ENCODE measurements around the gene SLC22A3. TPM values are rescaled to one million over a fixed set of nuclear protein-coding genes. Genes with fewer than 3 reads are reported as not detected.

The SLC22A3 gene
- total and polyA plus RNA-seq, 2 of the 13 experiments (the other 11 are each of a cell fraction or from before 2014, with no cell fraction given): 12.0 to 31.5 TPM

DNA sequence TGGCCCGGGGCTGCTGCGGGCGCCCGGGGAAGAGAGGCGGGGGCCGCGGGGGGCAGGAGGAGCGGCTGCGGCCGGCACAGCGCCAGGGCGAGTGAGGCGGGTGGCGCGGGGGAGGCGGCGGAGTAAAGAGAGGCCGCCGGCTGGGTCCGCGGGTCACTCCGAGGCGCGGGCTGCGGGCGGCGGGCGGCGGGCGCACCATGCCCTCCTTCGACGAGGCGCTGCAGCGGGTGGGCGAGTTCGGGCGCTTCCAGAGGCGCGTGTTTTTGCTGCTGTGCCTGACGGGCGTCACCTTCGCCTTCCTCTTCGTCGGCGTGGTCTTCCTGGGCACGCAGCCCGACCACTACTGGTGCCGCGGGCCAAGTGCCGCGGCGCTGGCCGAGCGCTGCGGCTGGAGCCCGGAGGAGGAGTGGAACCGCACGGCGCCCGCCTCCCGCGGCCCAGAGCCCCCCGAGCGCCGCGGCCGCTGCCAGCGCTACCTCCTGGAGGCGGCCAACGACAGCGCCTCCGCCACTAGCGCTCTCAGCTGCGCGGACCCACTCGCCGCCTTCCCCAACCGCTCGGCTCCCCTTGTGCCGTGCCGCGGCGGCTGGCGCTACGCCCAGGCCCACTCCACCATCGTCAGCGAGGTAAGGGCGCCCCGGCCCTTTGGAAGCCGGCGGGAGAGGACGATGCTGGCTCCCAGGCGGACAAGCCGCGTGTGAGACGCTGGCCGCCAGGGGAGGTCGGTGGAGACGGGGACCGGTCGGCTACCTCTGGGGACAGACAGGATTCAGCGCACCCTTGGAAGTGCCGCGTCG lies at the start of gene SLC22A3 (continued):
- no peak for TF ChIP-seq PHB2 (IDR thresholded peaks at IDR 0.05; ENCODE audit: partially characterized antibody)
- peak; percentile 4 for TF ChIP-seq RAD21 (CRISPR knock-in tag; IDR thresholded peaks at IDR 0.05)
- TF ChIP-seq NFIB (CRISPR knock-in tag; IDR thresholded peaks at IDR 0.05; ENCODE audit: borderline replicate concordance): no peak
- no peak; the same call in 1 of the 2 replicates for TF ChIP-seq NCOA2 (CRISPR knock-in tag; IDR thresholded peaks at IDR 0.05)
- TF ChIP-seq RBM39 (IDR thresholded peaks at IDR 0.05; ENCODE audit: low read depth, low read length, poor library complexity, severe bottlenecking): peak; percentile 56
- TF ChIP-seq, protein P1, sequence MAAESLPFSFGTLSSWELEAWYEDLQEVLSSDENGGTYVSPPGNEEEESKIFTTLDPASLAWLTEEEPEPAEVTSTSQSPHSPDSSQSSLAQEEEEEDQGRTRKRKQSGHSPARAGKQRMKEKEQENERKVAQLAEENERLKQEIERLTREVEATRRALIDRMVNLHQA (CRISPR knock-in tag; IDR thresholded peaks at IDR 0.05): no peak
- TF ChIP-seq, protein P2, sequence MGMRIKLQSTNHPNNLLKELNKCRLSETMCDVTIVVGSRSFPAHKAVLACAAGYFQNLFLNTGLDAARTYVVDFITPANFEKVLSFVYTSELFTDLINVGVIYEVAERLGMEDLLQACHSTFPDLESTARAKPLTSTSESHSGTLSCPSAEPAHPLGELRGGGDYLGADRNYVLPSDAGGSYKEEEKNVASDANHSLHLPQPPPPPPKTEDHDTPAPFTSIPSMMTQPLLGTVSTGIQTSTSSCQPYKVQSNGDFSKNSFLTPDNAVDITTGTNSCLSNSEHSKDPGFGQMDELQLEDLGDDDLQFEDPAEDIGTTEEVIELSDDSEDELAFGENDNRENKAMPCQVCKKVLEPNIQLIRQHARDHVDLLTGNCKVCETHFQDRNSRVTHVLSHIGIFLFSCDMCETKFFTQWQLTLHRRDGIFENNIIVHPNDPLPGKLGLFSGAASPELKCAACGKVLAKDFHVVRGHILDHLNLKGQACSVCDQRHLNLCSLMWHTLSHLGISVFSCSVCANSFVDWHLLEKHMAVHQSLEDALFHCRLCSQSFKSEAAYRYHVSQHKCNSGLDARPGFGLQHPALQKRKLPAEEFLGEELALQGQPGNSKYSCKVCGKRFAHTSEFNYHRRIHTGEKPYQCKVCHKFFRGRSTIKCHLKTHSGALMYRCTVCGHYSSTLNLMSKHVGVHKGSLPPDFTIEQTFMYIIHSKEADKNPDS (CRISPR knock-in tag; IDR thresholded peaks at IDR 0.05): no peak
- TF ChIP-seq MAFF (IDR thresholded peaks at IDR 0.05; ENCODE audit: low read depth, low read length): no peak
- peak; percentile 44 for TF ChIP-seq ZNF607 (CRISPR knock-in tag; IDR thresholded peaks at IDR 0.05; ENCODE audit: borderline replicate concordance)
- no peak for TF ChIP-seq U2AF2 (IDR thresholded peaks at IDR 0.05; ENCODE audit: low read depth, low read length)
- TF ChIP-seq, protein P3, sequence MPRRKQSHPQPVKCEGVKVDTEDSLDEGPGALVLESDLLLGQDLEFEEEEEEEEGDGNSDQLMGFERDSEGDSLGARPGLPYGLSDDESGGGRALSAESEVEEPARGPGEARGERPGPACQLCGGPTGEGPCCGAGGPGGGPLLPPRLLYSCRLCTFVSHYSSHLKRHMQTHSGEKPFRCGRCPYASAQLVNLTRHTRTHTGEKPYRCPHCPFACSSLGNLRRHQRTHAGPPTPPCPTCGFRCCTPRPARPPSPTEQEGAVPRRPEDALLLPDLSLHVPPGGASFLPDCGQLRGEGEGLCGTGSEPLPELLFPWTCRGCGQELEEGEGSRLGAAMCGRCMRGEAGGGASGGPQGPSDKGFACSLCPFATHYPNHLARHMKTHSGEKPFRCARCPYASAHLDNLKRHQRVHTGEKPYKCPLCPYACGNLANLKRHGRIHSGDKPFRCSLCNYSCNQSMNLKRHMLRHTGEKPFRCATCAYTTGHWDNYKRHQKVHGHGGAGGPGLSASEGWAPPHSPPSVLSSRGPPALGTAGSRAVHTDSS (CRISPR knock-in tag; conservative IDR thresholded peaks at IDR 0.05): no peak
- no peak for TF ChIP-seq MED8 (CRISPR knock-in tag; IDR thresholded peaks at IDR 0.05; ENCODE audit: insufficient replicate concordance)
- TF ChIP-seq THYN1 (CRISPR knock-in tag; IDR thresholded peaks at IDR 0.05; ENCODE audit: borderline replicate concordance, low read depth): no peak
- TF ChIP-seq SAFB2 (CRISPR knock-in tag; IDR thresholded peaks at IDR 0.05; ENCODE audit: borderline replicate concordance, low read depth): no peak
- TF ChIP-seq ZNF746 (CRISPR knock-in tag; IDR thresholded peaks at IDR 0.05): no peak
- peak; percentile 21; the same call in 1 of the 2 replicates for TF ChIP-seq ZNF225 (CRISPR knock-in tag; IDR thresholded peaks at IDR 0.05)
- no peak for TF ChIP-seq ZNF484 (CRISPR knock-in tag; IDR thresholded peaks at IDR 0.05; ENCODE audit: borderline replicate concordance, low read depth)
- no peak for TF ChIP-seq ZNF598 (CRISPR knock-in tag; IDR thresholded peaks at IDR 0.05; ENCODE audit: borderline replicate concordance)
- TF ChIP-seq BCL6 (CRISPR knock-in tag; IDR thresholded peaks at IDR 0.05): no peak
- TF ChIP-seq ZNF781 (CRISPR knock-in tag; IDR thresholded peaks at IDR 0.05; ENCODE audit: borderline replicate concordance, not compliant biosample characterization): no peak
- 0 out of 2 replicates have a peak, but pooled peaks have one; percentile 17 for TF ChIP-seq ZSCAN12 (CRISPR knock-in tag; IDR thresholded peaks at IDR 0.05)
- peak; percentile 35; the same call in 1 of the 2 replicates for TF ChIP-seq ARHGAP35 (CRISPR knock-in tag; IDR thresholded peaks at IDR 0.05; ENCODE audit: borderline replicate concordance)
- TF ChIP-seq ZNF772 (CRISPR knock-in tag; IDR thresholded peaks at IDR 0.05): peak; percentile 74; the same call in 1 of the 2 replicates
- no peak for TF ChIP-seq ARNT (IDR thresholded peaks at IDR 0.05)
- 0 out of 2 replicates have a peak, but pooled peaks have one; percentile 5 for TF ChIP-seq ARNTL (CRISPR knock-in tag; IDR thresholded peaks at IDR 0.05)
- TF ChIP-seq KLF9 (CRISPR knock-in tag; IDR thresholded peaks at IDR 0.05; ENCODE audit: low read depth): no peak
- no peak for TF ChIP-seq ZNF335 (CRISPR knock-in tag; IDR thresholded peaks at IDR 0.05)
- TF ChIP-seq ZBTB42 (CRISPR knock-in tag; IDR thresholded peaks at IDR 0.05): no peak

All from HepG2 (cell line).